GM12892 (cell line): ENCODE measurements around the gene LCE1A.

Experiments used
- POLR2A ChIP-seq: IDR thresholded peaks from 2 replicates; pipeline ENCODE4 v1.6.1; 2011; ENCODE audit warnings: low read depth, low read length, control low read depth
- TAF1 ChIP-seq: IDR thresholded peaks from 2 replicates; pipeline ENCODE4 v1.6.1; 2011; ENCODE audit warnings: low read depth, mild to moderate bottlenecking, control low read depth, low read length, borderline replicate concordance

GRCh38 chr1:152786077-152786476 is 41.2 kb upstream of the LCE1A start, which contains the start of gene LCE1E:
- TF ChIP-seq TAF1 (no peak), POLR2A (no peak)
